HepG2 (cell line): Measurements from ENCODE around the gene SERPINF2. TPM values are rescaled to one million over a fixed set of nuclear protein-coding genes. Genes with fewer than 3 reads are reported as not detected.

ENCODE experiments used
- AFF4 ChIP-seq: sonication (generic); formaldehyde crosslinking; IDR thresholded peaks from 2 replicates; pipeline ENCODE4 v1.4.0; 2020; ENCODE audit warnings: missing genetic modification reagents
- HHEX ChIP-seq: IDR thresholded peaks from 2 replicates; pipeline ENCODE4 v1.6.1; 2016; ENCODE audit warnings: control low read depth
- HMG20B ChIP-seq: conservative IDR thresholded peaks from 2 replicates; pipeline ENCODE4 v1.6.1; 2016; ENCODE audit warnings: missing genetic modification reagents, missing compliant biosample characterization
- IRF9 ChIP-seq: sonication (generic); formaldehyde crosslinking; IDR thresholded peaks from 2 replicates; pipeline ENCODE4 v1.8.0; 2022; ENCODE audit warnings: missing genetic modification reagents, mild to moderate bottlenecking, borderline replicate concordance
- MAFF ChIP-seq: IDR thresholded peaks from 2 replicates; pipeline ENCODE4 v1.6.1; 2011; ENCODE audit warnings: low read depth, low read length, improper control_type of control experiment
- RAD21 ChIP-seq: fragments of 450-650 bp; formaldehyde crosslinking; IDR thresholded peaks from 2 replicates; pipeline ENCODE4 v1.5.0; 2020; ENCODE audit warnings: mild to moderate bottlenecking
- RFX3 ChIP-seq: IDR thresholded peaks from 2 replicates; pipeline ENCODE4 v1.6.1; 2016; ENCODE audit warnings: missing biosample characterization, missing genetic modification reagents
- SP5 ChIP-seq: IDR thresholded peaks from 2 replicates; pipeline ENCODE4 v1.6.1; 2016; ENCODE audit warnings: low read depth, borderline replicate concordance
- THAP9 ChIP-seq: sonication (generic); formaldehyde crosslinking; IDR thresholded peaks from 2 replicates; pipeline ENCODE4; 2020; ENCODE audit warnings: missing genetic modification reagents, mild to moderate bottlenecking, borderline replicate concordance
- USF2 ChIP-seq, 2 experiments: sonication (generic) in 1 of 2; formaldehyde crosslinking in 1 of 2; IDR thresholded peaks; 2 replicates each; pipeline versions ENCODE4 v1.5.1 to v1.6.1; 2011 to 2020; ENCODE audit warnings: borderline replicate concordance in 1 of 2, low read depth in 1 of 2, low read length in 1 of 2, mild to moderate bottlenecking in 1 of 2, missing genetic modification reagents in 1 of 2, moderate library complexity in 1 of 2
- ZFP1 ChIP-seq: IDR thresholded peaks from 2 replicates; pipeline ENCODE4 v1.6.1; 2016
- ZNF513 ChIP-seq: sonication (generic); formaldehyde crosslinking; conservative IDR thresholded peaks from 2 replicates; pipeline ENCODE4 v1.5.0; 2020; ENCODE audit warnings: missing genetic modification reagents
- ZNF639 ChIP-seq: conservative IDR thresholded peaks from 2 replicates; pipeline ENCODE4 v1.6.1; 2018; ENCODE audit warnings: missing genetic modification reagents
- ZNF704 ChIP-seq: sonication (generic); formaldehyde crosslinking; IDR thresholded peaks from 2 replicates; pipeline ENCODE4 v1.8.1; 2023; ENCODE audit warnings: mild to moderate bottlenecking, inconsistent platforms, moderate library complexity, missing genetic modification reagents, borderline replicate concordance
- polyA plus RNA-seq, 8 experiments: library from polyadenylated mRNA; depleted of rRNA in 3 of 8; stranded (reverse) in 7 of 8; unstranded in 1 of 8; fragments of >200 nt; fragmentation: Illumina TruSeq in 4 of 8; extraction: Trizol in 4 of 8; gene quantifications; 2 replicates each; pipeline versions ENCODE4 v1.2.1 to v1.2.3, GENCODE V29; 2011 to 2016; ENCODE audit warnings: low read depth in 4 of 8, missing spikeins in 1 of 8, mixed read lengths in 1 of 8; ENCODE audit not compliant: insufficient read depth in 1 of 8
- total RNA-seq, 5 experiments: library from RNA; depleted of rRNA; stranded (reverse); fragments of >200 nt; fragmentation: Illumina TruSeq; extraction: Trizol; gene quantifications; 2 replicates each; pipeline ENCODE4 v1.2.3, GENCODE V29; 2016; ENCODE audit warnings: low read depth in 1 of 5

Gene SERPINF2
- total and polyA plus RNA-seq, 2 of the 13 experiments (the other 11 are each of a cell fraction or from before 2014, with no cell fraction given) = 309 to 548 TPM

- TF ChIP-seq IRF9 (CRISPR knock-in tag) = peak; percentile 9; the same call in 1 of the 2 replicates
- TF ChIP-seq THAP9 = no peak
- TF ChIP-seq SP5 (CRISPR knock-in tag) = no peak; the same call in 1 of the 2 replicates
- TF ChIP-seq ZFP1 (CRISPR knock-in tag) = no peak
- 0 out of 2 replicates have a peak, but pooled peaks have one; percentile 42 for TF ChIP-seq RAD21 (CRISPR knock-in tag)
- no peak for TF ChIP-seq HMG20B
- TF ChIP-seq MAFF = no peak
- TF ChIP-seq ZNF513 (CRISPR knock-in tag) = no peak
- TF ChIP-seq RFX3 (CRISPR knock-in tag) = no peak
- no peak for TF ChIP-seq USF2 (IDR thresholded peaks at IDR 0.05; ENCODE audit: low read depth, low read length)
- no peak for TF ChIP-seq USF2 (CRISPR knock-in tag; IDR thresholded peaks at IDR 0.05; ENCODE audit: borderline replicate concordance)
- no peak for TF ChIP-seq HHEX (CRISPR knock-in tag)
- TF ChIP-seq AFF4 (CRISPR knock-in tag) = no peak
- TF ChIP-seq ZNF704 (CRISPR knock-in tag) = no peak
- TF ChIP-seq ZNF639 = no peak
Measured at GRCh38 chr17:1735834-1736347, 6.8 kb upstream of the SERPINF2 start (continued).
